HepG2 (cell line): ENCODE results near the gene LIF. TPM values are rescaled to one million over a fixed set of nuclear protein-coding genes. Genes with fewer than 3 reads are reported as not detected.

Experiments
- ATAC-seq: fragments of 200-7000 bp; cut with Tn5 transposase; 3 replicates; pipeline ENCODE4 v1.9.1; 2020; ENCODE audit warnings: mild to moderate bottlenecking, moderate library complexity
- BruUV-seq: library from RNA; stranded (reverse); fragments of 400-500 nt; replicated peaks from 2 replicates; lab custom pipeline; 2021; lab: Mats Ljungman, UMichigan
- CTCF ChIA-PET: fragments of 300-600 bp; formaldehyde crosslinking; extraction: SDS; loops from one replicate; lab custom pipeline; 2021; ENCODE audit warnings: low total read pairs, inconsistent platforms, low intra/inter-chr PET ratio; lab: Yijun Ruan, JAX
- POLR2A ChIA-PET: fragments of 350-600 bp; sonication (Branson Sonifier 250); formaldehyde crosslinking; loops from one replicate; lab custom pipeline; 2020; ENCODE audit warnings: antibody characterized with exemption, inconsistent platforms; lab: Yijun Ruan, JAX
- DNase-seq: peaks from one replicate; pipeline ENCODE4 v3.0.0-alpha.2; 2015; ENCODE audit warnings: low spot score
- FAIRE-seq: peaks from 3 replicates; lab custom pipeline; 2011; peaks lifted over from hg19 to GRCh38; lab: Jason Lieb, UNC
- H2AFZ ChIP-seq: one replicate; pipeline ENCODE4 v1.6.1; 2011; ENCODE audit warnings: low read length, inconsistent platforms
- H3K27ac ChIP-seq: fragments of 300-600 bp; 3 replicates; pipeline ENCODE4 v1.8.0; 2011; ENCODE audit warnings: mixed run types, mild to moderate bottlenecking, mixed read lengths, low read length, inconsistent platforms; ENCODE audit not compliant: insufficient read depth; ENCODE audit errors: extremely low read length
- H3K27me3 ChIP-seq, 2 experiments: fragments of 200-600 bp in 1 of 2; 2 replicates in 1 of 2; 3 replicates in 1 of 2; pipeline versions ENCODE4 v1.6.0 to v1.8.0; 2011; ENCODE audit warnings: low read length in 2 of 2, mild to moderate bottlenecking in 2 of 2, moderate library complexity in 2 of 2, inconsistent platforms in 1 of 2; ENCODE audit not compliant: insufficient read depth in 2 of 2, control insufficient read depth in 1 of 2
- H3K36me3 ChIP-seq, 2 experiments: fragments of 200-600 bp in 1 of 2; replicated peaks in 1 of 2; 2 replicates in 1 of 2; 3 replicates in 1 of 2; pipeline versions ENCODE4 v1.5.1 to v1.8.0; 2011; ENCODE audit warnings: low read length in 2 of 2, inconsistent platforms in 1 of 2; ENCODE audit not compliant: insufficient read depth in 2 of 2, control insufficient read depth in 1 of 2
- H3K4me1 ChIP-seq: 2 replicates; pipeline ENCODE4 v1.5.1; 2012; ENCODE audit warnings: low read length, inconsistent platforms; ENCODE audit not compliant: insufficient read depth
- H3K4me2 ChIP-seq: 2 replicates; pipeline ENCODE4 v1.6.0; 2011; ENCODE audit warnings: low read depth, low read length, inconsistent platforms
- H3K4me3 ChIP-seq, 3 experiments: fragments of 200-600 bp in 1 of 3; sonication (generic), shearing (Covaris generic) in 1 of 3; replicated peaks in 1 of 3; 2 replicates each; pipeline ENCODE4 v1.5.1; 2011 to 2016; ENCODE audit warnings: low read length in 3 of 3, inconsistent platforms in 2 of 3, low read depth in 2 of 3, mild to moderate bottlenecking in 2 of 3, control low read depth in 1 of 3, mixed read lengths in 1 of 3; ENCODE audit not compliant: insufficient read depth in 1 of 3
- H3K79me2 ChIP-seq: one replicate; pipeline ENCODE4 v1.6.1; 2011; ENCODE audit warnings: low read length, inconsistent platforms; ENCODE audit not compliant: insufficient read depth
- H3K9ac ChIP-seq: 2 replicates; pipeline ENCODE4 v1.6.0; 2011; ENCODE audit warnings: mild to moderate bottlenecking, low read depth, low read length, inconsistent platforms; ENCODE audit not compliant: insufficient read depth
- H3K9me3 ChIP-seq: 2 replicates; pipeline ENCODE4 v1.5.1; 2012; ENCODE audit warnings: mild to moderate bottlenecking, low read length
- H4K20me1 ChIP-seq: 2 replicates; pipeline ENCODE4 v1.6.0; 2011; ENCODE audit warnings: inconsistent platforms, mild to moderate bottlenecking, low read length, moderate library complexity; ENCODE audit not compliant: insufficient read depth
- AGO1 ChIP-seq: fragments of 200-400 bp; formaldehyde crosslinking; IDR thresholded peaks from 2 replicates; pipeline ENCODE4 v1.6.1; 2017; ENCODE audit warnings: mild to moderate bottlenecking, low read depth, low read length, moderate library complexity; ENCODE audit not compliant: poor library complexity, severe bottlenecking
- HNRNPUL1 ChIP-seq: fragments of 200-400 bp; formaldehyde crosslinking; IDR thresholded peaks from 2 replicates; pipeline ENCODE4 v1.6.1; 2017; ENCODE audit warnings: low read depth, mild to moderate bottlenecking, low read length, moderate library complexity
- IKZF1 ChIP-seq: fragments of 450-650 bp; IDR thresholded peaks from 2 replicates; pipeline ENCODE4 v1.7.1; 2016
- KLF11 ChIP-seq: IDR thresholded peaks from 2 replicates; pipeline ENCODE4 v1.6.1; 2016; ENCODE audit warnings: missing compliant biosample characterization
- MTF2 ChIP-seq: sonication (generic); formaldehyde crosslinking; IDR thresholded peaks from 2 replicates; pipeline ENCODE4 v1.5.0; 2020; ENCODE audit warnings: missing genetic modification reagents, borderline replicate concordance
- NAIF1 ChIP-seq: sonication (generic); formaldehyde crosslinking; IDR thresholded peaks from 2 replicates; pipeline ENCODE4 v1.5.0; 2020; ENCODE audit warnings: mild to moderate bottlenecking, missing genetic modification reagents, borderline replicate concordance
- PHF20 ChIP-seq: sonication (generic); formaldehyde crosslinking; IDR thresholded peaks from 2 replicates; pipeline ENCODE4 v1.5.0; 2020; ENCODE audit warnings: mild to moderate bottlenecking, missing genetic modification reagents
- PHF8 ChIP-seq: sonication (generic); formaldehyde crosslinking; IDR thresholded peaks from 2 replicates; pipeline ENCODE4 v1.5.0; 2020; ENCODE audit warnings: missing genetic modification reagents
- PLRG1 ChIP-seq: fragments of 450-650 bp; conservative IDR thresholded peaks from 2 replicates; pipeline ENCODE4 v1.6.1; 2016
- SOX5 ChIP-seq: IDR thresholded peaks from 2 replicates; pipeline ENCODE4 v1.6.1; 2016; ENCODE audit warnings: borderline replicate concordance
- YEATS4 ChIP-seq: sonication (generic); formaldehyde crosslinking; IDR thresholded peaks from 2 replicates; pipeline ENCODE4 v1.4.0; 2020; ENCODE audit warnings: missing genetic modification reagents, borderline replicate concordance
- ZNF264 ChIP-seq: sonication (generic); formaldehyde crosslinking; IDR thresholded peaks from 2 replicates; pipeline ENCODE4 v1.4.0; 2020; ENCODE audit warnings: missing genetic modification reagents
- ZNF331 ChIP-seq: sonication (generic); formaldehyde crosslinking; IDR thresholded peaks from 2 replicates; pipeline ENCODE4 v1.4.0; 2020; ENCODE audit warnings: missing genetic modification reagents
- ZNF350 ChIP-seq: sonication (generic); formaldehyde crosslinking; IDR thresholded peaks from 2 replicates; pipeline ENCODE4 v1.4.0; 2020; ENCODE audit warnings: mild to moderate bottlenecking, low read depth, missing genetic modification reagents, borderline replicate concordance
- whole genome bisulfite sequencing: methylation state at CpG from one replicate; pipeline ENCODE4 v1.1.6; 2017; ENCODE audit warnings: low lambda C conversion rate; 5-methylcytosine and 5-hydroxymethylcytosine counted together
- in situ Hi-C: cut with HindIII; loops from 2 replicates; pipeline ENCODE4 v1.10.0; 2017; ENCODE audit warnings: low pct_unique_long_range_greater_than_20kb; ENCODE audit not compliant: extremely low pct_ligation_motif_present
- intact Hi-C: fragments of 100-400 bp; cut with micrococcal nuclease; formaldehyde crosslinking; loops from one replicate; pipeline ENCODE4 v1.10.0; 2022; ENCODE audit not compliant: unreplicated experiment
- polyA plus RNA-seq, 8 experiments: library from polyadenylated mRNA; depleted of rRNA in 3 of 8; stranded (reverse) in 7 of 8; unstranded in 1 of 8; fragments of >200 nt; fragmentation: Illumina TruSeq in 4 of 8; extraction: Trizol in 4 of 8; gene quantifications; 2 replicates each; pipeline versions ENCODE4 v1.2.1 to v1.2.3, GENCODE V29; 2011 to 2016; ENCODE audit warnings: low read depth in 4 of 8, missing spikeins in 1 of 8, mixed read lengths in 1 of 8; ENCODE audit not compliant: insufficient read depth in 1 of 8
- total RNA-seq, 5 experiments: library from RNA; depleted of rRNA; stranded (reverse); fragments of >200 nt; fragmentation: Illumina TruSeq; extraction: Trizol; gene quantifications; 2 replicates each; pipeline ENCODE4 v1.2.3, GENCODE V29; 2016; ENCODE audit warnings: low read depth in 1 of 5
- TF ChIP-seq, protein P1 (sequence below): sonication (generic); formaldehyde crosslinking; IDR thresholded peaks from 2 replicates; pipeline ENCODE4 v1.5.0; 2020; ENCODE audit warnings: mild to moderate bottlenecking, missing genetic modification reagents
- TF ChIP-seq, protein P2 (sequence below): sonication (generic); formaldehyde crosslinking; IDR thresholded peaks from 2 replicates; pipeline ENCODE4 v1.8.0; 2023; ENCODE audit warnings: mild to moderate bottlenecking, missing genetic modification reagents

The LIF gene
- total and polyA plus RNA-seq, 2 of the 13 experiments (the other 11 are each of a cell fraction or from before 2014, with no cell fraction given): 3.6 to 8.5 TPM

- Histone ChIP-seq H3K79me2 (no peaks in the 10 kb centered on the region), H3K4me1 (peaks cover 12% of the 10 kb centered on the region), H4K20me1 (no peaks in the 10 kb centered on the region), H3K9ac (no peak overlapping the region), H3K36me3 (no peaks in the 10 kb centered on the region), H3K4me3 (no peak overlapping the region), H3K27me3 (no peaks in the 10 kb centered on the region; a peak in 1 of 5 replicates), H3K27ac (no peak overlapping the region), H3K9me3 (no peaks in the 10 kb centered on the region), H3K4me2 (no peak overlapping the region), H2AFZ (no peak overlapping the region)
- FAIRE-seq (no peak), ATAC-seq (no peak), DNase-seq (no peak)
- ChIA-PET CTCF (no interaction called here), POLR2A (no interaction called here)
- no TSS peak for BruUV-seq
- TF ChIP-seq ZNF331 (CRISPR knock-in tag): no peak
- no peak for TF ChIP-seq KLF11 (CRISPR knock-in tag)
- TF ChIP-seq PHF20 (CRISPR knock-in tag): no peak
- TF ChIP-seq IKZF1: no peak
- WGBS: 72% methylated on average over 6 of the region's 9 CpGs
- intact Hi-C loops (no loop called here), in situ Hi-C loops (no loop called here)
Observed at GRCh38 chr22:30284172-30284571, 37.6 kb upstream of the LIF start.

- Histone ChIP-seq H3K27ac (no peak overlapping the region), H3K36me3 (no peaks in the 10 kb centered on the region), H3K4me1 (peaks cover 8% of the 10 kb centered on the region), H4K20me1 (no peaks in the 10 kb centered on the region), H3K27me3 (peaks cover 0 to 3% of the 10 kb centered on the region in 2 experiments; a peak in 1 of 5 replicates), H3K9ac (no peak overlapping the region), H3K4me2 (no peak overlapping the region), H2AFZ (no peak overlapping the region), H3K79me2 (no peaks in the 10 kb centered on the region), H3K9me3 (no peaks in the 10 kb centered on the region), H3K4me3 (no peak overlapping the region)
- no peak for ATAC-seq
- DNase-seq: no peak
- WGBS: 60% methylated on average over 1 of the region's 4 CpGs
- CTCF ChIA-PET: no interaction called here
- in situ Hi-C loops (no loop called here), intact Hi-C loops (no loop called here)
- POLR2A ChIA-PET: no interaction called here
- no TSS peak for BruUV-seq
- no peak for FAIRE-seq
- no peak for TF ChIP-seq MTF2
- TF ChIP-seq, protein P1, sequence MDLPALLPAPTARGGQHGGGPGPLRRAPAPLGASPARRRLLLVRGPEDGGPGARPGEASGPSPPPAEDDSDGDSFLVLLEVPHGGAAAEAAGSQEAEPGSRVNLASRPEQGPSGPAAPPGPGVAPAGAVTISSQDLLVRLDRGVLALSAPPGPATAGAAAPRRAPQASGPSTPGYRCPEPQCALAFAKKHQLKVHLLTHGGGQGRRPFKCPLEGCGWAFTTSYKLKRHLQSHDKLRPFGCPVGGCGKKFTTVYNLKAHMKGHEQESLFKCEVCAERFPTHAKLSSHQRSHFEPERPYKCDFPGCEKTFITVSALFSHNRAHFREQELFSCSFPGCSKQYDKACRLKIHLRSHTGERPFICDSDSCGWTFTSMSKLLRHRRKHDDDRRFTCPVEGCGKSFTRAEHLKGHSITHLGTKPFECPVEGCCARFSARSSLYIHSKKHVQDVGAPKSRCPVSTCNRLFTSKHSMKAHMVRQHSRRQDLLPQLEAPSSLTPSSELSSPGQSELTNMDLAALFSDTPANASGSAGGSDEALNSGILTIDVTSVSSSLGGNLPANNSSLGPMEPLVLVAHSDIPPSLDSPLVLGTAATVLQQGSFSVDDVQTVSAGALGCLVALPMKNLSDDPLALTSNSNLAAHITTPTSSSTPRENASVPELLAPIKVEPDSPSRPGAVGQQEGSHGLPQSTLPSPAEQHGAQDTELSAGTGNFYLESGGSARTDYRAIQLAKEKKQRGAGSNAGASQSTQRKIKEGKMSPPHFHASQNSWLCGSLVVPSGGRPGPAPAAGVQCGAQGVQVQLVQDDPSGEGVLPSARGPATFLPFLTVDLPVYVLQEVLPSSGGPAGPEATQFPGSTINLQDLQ: no peak
- no peak for TF ChIP-seq HNRNPUL1
- no peak for TF ChIP-seq ZNF264 (CRISPR knock-in tag)
- TF ChIP-seq, protein P2, sequence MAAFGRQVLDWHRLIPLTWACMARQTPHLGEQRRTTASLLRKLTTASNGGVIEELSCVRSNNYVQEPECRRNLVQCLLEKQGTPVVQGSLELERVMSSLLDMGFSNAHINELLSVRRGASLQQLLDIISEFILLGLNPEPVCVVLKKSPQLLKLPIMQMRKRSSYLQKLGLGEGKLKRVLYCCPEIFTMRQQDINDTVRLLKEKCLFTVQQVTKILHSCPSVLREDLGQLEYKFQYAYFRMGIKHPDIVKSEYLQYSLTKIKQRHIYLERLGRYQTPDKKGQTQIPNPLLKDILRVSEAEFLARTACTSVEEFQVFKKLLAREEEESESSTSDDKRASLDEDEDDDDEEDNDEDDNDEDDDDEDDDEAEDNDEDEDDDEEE (CRISPR knock-in tag): no peak
- no peak for TF ChIP-seq ZNF350 (CRISPR knock-in tag)
- no peak for TF ChIP-seq PLRG1
- no peak for TF ChIP-seq NAIF1 (CRISPR knock-in tag)
- no peak for TF ChIP-seq YEATS4 (CRISPR knock-in tag)
- TF ChIP-seq AGO1: no peak
- TF ChIP-seq PHF8: no peak
- TF ChIP-seq SOX5: no peak
Observed at GRCh38 chr22:30283342-30283741, 36.8 kb upstream of the LIF start.
